Right atrium auricular region (tissue), 2 donors: ENCODE data around the gene RPL31. TPM values are rescaled to one million over a fixed set of nuclear protein-coding genes. Genes with fewer than 3 reads are reported as not detected.

Experiments used
- DNase-seq: peaks from one replicate; pipeline ENCODE4 v3.0.0-alpha.2; 2019; ENCODE audit warnings: low spot score
- H3K27ac ChIP-seq, 2 donors: fragments of 200-600 bp; sonication (generic); 1 replicate in 1 of 2; 2 replicates in 1 of 2; pipeline ENCODE4 v1.5.1; 2016 to 2019
- H3K27me3 ChIP-seq, 2 donors: fragments of 200-600 bp; sonication (generic); one replicate each; pipeline versions ENCODE4 v1.5.1 to v1.6.0; 2017 to 2019
- H3K36me3 ChIP-seq: fragments of 200-600 bp; sonication (generic); one replicate; pipeline ENCODE4 v1.5.1; 2016
- H3K4me1 ChIP-seq, 2 donors: fragments of 200-600 bp; sonication (generic); one replicate each; pipeline versions ENCODE4 v1.5.1 to v1.6.0; 2017 to 2019
- H3K4me3 ChIP-seq, 2 donors: fragments of 200-600 bp; sonication (generic); 1 replicate in 1 of 2; 2 replicates in 1 of 2; pipeline ENCODE4 v1.5.1; 2017 to 2019; ENCODE audit warnings: mild to moderate bottlenecking in 1 of 2, moderate library complexity in 1 of 2
- H3K9me3 ChIP-seq, 2 donors: fragments of 200-600 bp; sonication (generic); one replicate each; pipeline ENCODE4 v1.5.1; 2019
- CTCF ChIP-seq, 2 donors: fragments of 200-600 bp; sonication (generic); IDR thresholded peaks; one replicate each; pipeline ENCODE4 v1.5.1; 2019; ENCODE audit warnings: antibody characterized with exemption in 2 of 2
- total RNA-seq, 2 donors: library from RNA; depleted of rRNA; stranded (reverse); fragments of >200 nt; gene quantifications; one replicate each; pipeline ENCODE4 v1.1.0, GENCODE V29; 2016

RPL31 gene
- total RNA-seq, 2 donors from 2014 or later, result 437 to 813 TPM

- no peaks in the 10 kb centered on the region for H3K27me3 ChIP-seq
- peaks cover 11% of the 10 kb centered on the region for H3K36me3 ChIP-seq
- H3K9me3 ChIP-seq, result no peaks in the 10 kb centered on the region
- H3K4me1 ChIP-seq, result peaks cover 0 to 18% of the 10 kb centered on the region in 2 donors
- no peak for DNase-seq
- TF ChIP-seq CTCF (IDR thresholded peaks at IDR 0.05), result no peak
- no peak overlapping the region for H3K27ac ChIP-seq
- no peak overlapping the region for H3K4me3 ChIP-seq
Observed at GRCh38 chr2:100956081-100956480, 46.0 kb upstream of the RPL31 start.

GRCh38 chr2:100957996-100958653 lies 44.0 kb upstream of the RPL31 start:
- no peak overlapping the region for H3K4me3 ChIP-seq
- no peak overlapping the region for H3K27ac ChIP-seq
- TF ChIP-seq CTCF (IDR thresholded peaks at IDR 0.05), result no peak
- peaks cover 0 to 18% of the 10 kb centered on the region in 2 donors for H3K4me1 ChIP-seq
- peak; percentile 79 for DNase-seq
- H3K9me3 ChIP-seq, result no peaks in the 10 kb centered on the region
- no peaks in the 10 kb centered on the region for H3K27me3 ChIP-seq
- H3K36me3 ChIP-seq, result peaks cover 11% of the 10 kb centered on the region

GRCh38 chr2:100959225-100959880 lies 42.7 kb upstream of the RPL31 start:
- Histone ChIP-seq H3K4me3 (no peak overlapping the region), H3K27me3 (no peaks in the 10 kb centered on the region), H3K27ac (no peak overlapping the region), H3K4me1 (peaks cover 0 to 26% of the 10 kb centered on the region in 2 donors), H3K36me3 (peaks cover 11% of the 10 kb centered on the region), H3K9me3 (no peaks in the 10 kb centered on the region)
- no peak for TF ChIP-seq CTCF (IDR thresholded peaks at IDR 0.05)
- no peak for DNase-seq

GRCh38 chr2:100960688-100961087 lies 41.4 kb upstream of the RPL31 start:
- Histone ChIP-seq H3K27me3 (no peaks in the 10 kb centered on the region), H3K4me1 (peaks cover 0 to 27% of the 10 kb centered on the region in 2 donors), H3K27ac (no peak overlapping the region), H3K36me3 (peaks cover 8% of the 10 kb centered on the region), H3K4me3 (no peak overlapping the region), H3K9me3 (no peaks in the 10 kb centered on the region)
- no peak for DNase-seq
- TF ChIP-seq CTCF (IDR thresholded peaks at IDR 0.05), result no peak

GRCh38 chr2:100962366-100963025 lies 39.6 kb upstream of the RPL31 start:
- no peaks in the 10 kb centered on the region for H3K9me3 ChIP-seq
- no peaks in the 10 kb centered on the region for H3K36me3 ChIP-seq
- H3K4me1 ChIP-seq, result peaks cover 0 to 24% of the 10 kb centered on the region in 2 donors
- no peaks in the 10 kb centered on the region for H3K27me3 ChIP-seq
- TF ChIP-seq CTCF (IDR thresholded peaks at IDR 0.05), result no peak
- no peak for DNase-seq
- no peak overlapping the region for H3K4me3 ChIP-seq
- no peak overlapping the region for H3K27ac ChIP-seq
